GM23248 (cell line): ENCODE results near the gene NDST4. TPM values are rescaled to one million over a fixed set of nuclear protein-coding genes. Genes with fewer than 3 reads are reported as not detected.
"Not testable (repeated sequence)": the region's sequence is repeated elsewhere in the genome, so short reads cannot be mapped to it uniquely, and the experiment has no call there.

ENCODE experiments used
- DNase-seq: peaks from one replicate; pipeline ENCODE4 v3.0.0-alpha.2; 2015
- H2AFZ ChIP-seq: fragments of 200-600 bp; sonication (generic); 2 replicates; pipeline ENCODE4 v1.6.1; 2016; ENCODE audit warnings: antibody characterized with exemption
- H3F3A ChIP-seq: fragments of 200-600 bp; sonication (generic); 2 replicates; pipeline ENCODE4 v1.6.1; 2016; ENCODE audit warnings: mild to moderate bottlenecking, antibody characterized with exemption, mixed run types; ENCODE audit not compliant: insufficient read depth
- H3K27ac ChIP-seq: fragments of 200-600 bp; sonication (generic); 2 replicates; pipeline ENCODE4 v1.5.1; 2016; ENCODE audit warnings: mild to moderate bottlenecking
- H3K27me3 ChIP-seq: fragments of 200-600 bp; sonication (generic); replicated peaks from 2 replicates; pipeline ENCODE4 v1.6.1; 2016; ENCODE audit warnings: mild to moderate bottlenecking; ENCODE audit not compliant: insufficient read depth
- H3K36me3 ChIP-seq: fragments of 200-600 bp; sonication (generic); 2 replicates; pipeline ENCODE4 v1.6.1; 2016; ENCODE audit warnings: low read depth, mild to moderate bottlenecking
- H3K4me1 ChIP-seq: fragments of 200-600 bp; sonication (generic); 2 replicates; pipeline ENCODE4 v1.6.1; 2016; ENCODE audit warnings: mild to moderate bottlenecking; ENCODE audit not compliant: insufficient read depth
- H3K4me2 ChIP-seq: fragments of 200-600 bp; sonication (generic); one replicate; pipeline ENCODE4 v1.6.1; 2016; ENCODE audit warnings: mild to moderate bottlenecking; ENCODE audit not compliant: unreplicated experiment
- H3K4me3 ChIP-seq: fragments of 200-600 bp; sonication (generic); 2 replicates; pipeline ENCODE4 v1.5.1; 2016; ENCODE audit warnings: mild to moderate bottlenecking
- H3K79me2 ChIP-seq: fragments of 200-600 bp; sonication (generic); 2 replicates; pipeline ENCODE4 v1.6.1; 2016; ENCODE audit warnings: mild to moderate bottlenecking; ENCODE audit not compliant: insufficient read depth
- H3K9ac ChIP-seq: fragments of 200-600 bp; sonication (generic); 2 replicates; pipeline ENCODE4 v1.6.1; 2016; ENCODE audit warnings: mild to moderate bottlenecking
- H3K9me2 ChIP-seq: fragments of 200-600 bp; sonication (generic); 2 replicates; pipeline ENCODE4 v1.6.1; 2016; ENCODE audit warnings: mixed run types, mild to moderate bottlenecking, moderate library complexity; ENCODE audit not compliant: insufficient read depth
- H3K9me3 ChIP-seq: fragments of 200-600 bp; sonication (generic); one replicate; pipeline ENCODE4 v1.6.1; 2017; ENCODE audit warnings: low read depth
- H4K20me1 ChIP-seq: fragments of 200-600 bp; sonication (generic); 2 replicates; pipeline ENCODE4 v1.6.0; 2016; ENCODE audit not compliant: insufficient read depth
- EZH2 ChIP-seq: fragments of 200-600 bp; sonication (generic); IDR thresholded peaks from 2 replicates; pipeline ENCODE4 v1.6.1; 2018; ENCODE audit warnings: antibody characterized with exemption, mild to moderate bottlenecking; ENCODE audit not compliant: insufficient read depth, poor library complexity, severe bottlenecking
- EZH2phosphoT487 ChIP-seq: fragments of 200-600 bp; sonication (generic); IDR thresholded peaks from 2 replicates; pipeline ENCODE4 v1.6.1; 2018; ENCODE audit warnings: antibody characterized with exemption, moderate library complexity, mild to moderate bottlenecking, low read depth; ENCODE audit not compliant: insufficient read depth
- whole genome bisulfite sequencing, 2 experiments: methylation state at CpG; one replicate each; pipeline ENCODE4 v1.1.6; 2015 to 2017; ENCODE audit warnings: low lambda C conversion rate in 2 of 2, low coverage in 1 of 2; ENCODE audit errors: missing lambda C conversion rate in 2 of 2; 5-methylcytosine and 5-hydroxymethylcytosine counted together
- in situ Hi-C: fragments of 300-500 bp; cut with MboI; formaldehyde crosslinking; loops from 2 replicates; pipeline ENCODE4 v1.15.0; 2020
- polyA plus RNA-seq: library from polyadenylated mRNA; unstranded; fragments of >200 nt; fragmentation: Nextera tagmentation; extraction: Ambion mirVana; gene quantifications from 2 replicates; pipeline ENCODE4 v1.2.1, GENCODE V29; 2016
- total RNA-seq: library from RNA; depleted of rRNA; stranded (reverse); fragments of >200 nt; shearing (Covaris generic); gene quantifications from 2 replicates; pipeline ENCODE4 v1.2.3, GENCODE V29; 2014

The NDST4 gene
- total and polyA plus RNA-seq, 2 experiments from 2014 or later = not detected

GRCh38 chr4:114998316-114998715 lies 115.1 kb downstream of the NDST4 start:
- Histone ChIP-seq H3K27ac (no peak overlapping the region), H3K36me3 (no peaks in the 10 kb centered on the region), H3K79me2 (no peaks in the 10 kb centered on the region), H3K9ac (no peak overlapping the region), H3K9me2 (no peaks in the 10 kb centered on the region), H3K27me3 (no peaks in the 10 kb centered on the region), H3K4me1 (no peaks in the 10 kb centered on the region; the same call in 1 of the 2 replicates), H4K20me1 (no peaks in the 10 kb centered on the region), H2AFZ (no peak overlapping the region), H3K9me3 (no peaks in the 10 kb centered on the region), H3K4me3 (no peak overlapping the region), H3F3A (peaks cover 13% of the 10 kb centered on the region; the same call in 1 of the 2 replicates), H3K4me2 (peak overlapping the region; percentile 43)
- DNase-seq = peak; percentile 28
- in situ Hi-C loops = no loop called here
- TF ChIP-seq EZH2 (no peak), EZH2phosphoT487 (no peak)

GRCh38 chr4:114997576-114998247 lies 115.7 kb downstream of the NDST4 start:
- WGBS, 2 experiments = 7 to 11% methylated on average over 2 of the region's 2 CpGs
- no peaks in the 10 kb centered on the region for H3K9me2 ChIP-seq
- no peak for TF ChIP-seq EZH2phosphoT487
- TF ChIP-seq EZH2 = no peak
- no peaks in the 10 kb centered on the region for H3K79me2 ChIP-seq
- no peak overlapping the region for H2AFZ ChIP-seq
- no peak overlapping the region for H3K9ac ChIP-seq
- no peaks in the 10 kb centered on the region for H4K20me1 ChIP-seq
- H3F3A ChIP-seq = peaks cover 13% of the 10 kb centered on the region; the same call in 1 of the 2 replicates
- H3K27me3 ChIP-seq = no peaks in the 10 kb centered on the region
- H3K4me2 ChIP-seq = peak overlapping the region; percentile 43
- H3K27ac ChIP-seq = no peak overlapping the region
- no peak overlapping the region for H3K4me3 ChIP-seq
- no peaks in the 10 kb centered on the region for H3K36me3 ChIP-seq
- H3K4me1 ChIP-seq = no peaks in the 10 kb centered on the region; the same call in 1 of the 2 replicates
- in situ Hi-C loops = no loop called here
- DNase-seq = peak; percentile 32
- no peaks in the 10 kb centered on the region for H3K9me3 ChIP-seq

DNA sequence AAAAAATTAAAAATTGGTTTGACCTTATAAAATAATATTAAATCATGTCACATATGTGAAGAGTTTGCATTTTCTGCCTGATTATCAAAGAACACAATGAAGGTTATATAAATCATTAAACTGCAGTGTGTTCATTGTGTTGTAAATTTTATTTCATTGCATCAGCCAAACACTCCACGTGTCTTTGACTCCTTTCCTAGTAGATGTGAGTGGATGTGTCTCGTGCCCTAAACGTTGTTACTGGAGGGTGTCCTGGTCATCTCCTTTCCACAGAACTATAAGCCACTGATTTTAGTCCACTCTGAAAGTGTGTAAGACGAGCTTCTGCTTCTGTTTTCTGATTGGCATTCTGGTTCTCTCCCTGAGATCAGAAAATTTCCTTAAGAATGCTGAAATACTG lies 127.3 kb downstream of the NDST4 start:
- Histone ChIP-seq H3K4me3 (no peak overlapping the region), H2AFZ (peak overlapping the region; percentile 67; the same call in 1 of the 2 replicates)
- in situ Hi-C loops = no loop called here

DNA sequence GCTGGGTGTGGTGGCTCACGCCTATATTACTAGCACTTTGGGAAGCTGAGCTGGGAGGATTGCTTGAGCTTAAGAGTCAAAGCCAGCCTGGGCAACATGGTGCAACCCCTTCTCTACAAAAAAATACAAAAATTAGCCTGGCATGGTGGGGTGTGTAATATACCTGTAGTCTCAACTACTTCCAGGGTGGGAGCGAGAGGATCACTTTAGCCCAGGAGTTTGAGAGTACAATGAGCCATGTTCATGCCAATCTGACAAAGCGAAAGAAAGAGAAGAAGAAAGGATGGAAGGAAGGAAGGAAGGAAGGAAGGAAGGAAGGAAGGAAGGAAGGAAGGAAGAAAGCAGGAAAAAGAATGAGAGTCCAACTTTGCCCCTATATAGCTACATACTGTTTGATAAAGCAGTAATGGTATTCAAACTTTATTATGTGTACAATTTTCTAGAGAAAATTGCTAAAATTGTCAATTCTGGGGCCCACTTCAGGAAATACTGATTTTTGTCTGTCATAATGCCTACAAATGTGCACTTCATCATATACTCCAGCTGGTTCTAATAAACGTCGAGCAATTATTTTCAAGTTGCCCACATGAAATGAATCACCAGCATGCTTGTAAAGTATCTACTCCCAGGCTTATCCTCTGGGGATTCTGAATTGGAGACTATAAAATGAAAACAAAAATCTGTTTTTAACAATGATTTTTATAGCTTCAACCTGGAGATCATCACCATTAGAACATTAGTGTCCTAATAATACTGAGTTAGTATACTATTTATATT lies 132.3 kb downstream of the NDST4 start:
- Histone ChIP-seq H2AFZ (no peak overlapping the region), H3K9me3 (no peaks in the 10 kb centered on the region), H3K79me2 (no peaks in the 10 kb centered on the region), H3K9me2 (no peaks in the 10 kb centered on the region), H3K27ac (no peak overlapping the region), H3F3A (peaks cover 9% of the 10 kb centered on the region; the same call in 1 of the 2 replicates), H3K4me2 (peak overlapping the region; percentile 30), H3K27me3 (no peaks in the 10 kb centered on the region), H3K36me3 (no peaks in the 10 kb centered on the region), H3K4me3 (no peak overlapping the region), H3K4me1 (peaks cover 13% of the 10 kb centered on the region), H3K9ac (no peak overlapping the region), H4K20me1 (no peaks in the 10 kb centered on the region)
- TF ChIP-seq EZH2 (no peak), EZH2phosphoT487 (no peak)
- 48% methylated on average over 5 of the region's 5 CpGs for WGBS, 2 experiments
- DNase-seq = peak; percentile 88
- in situ Hi-C loops = no loop called here

More for the DNA sequence above, 127.3 kb downstream of the NDST4 start:
- H3K9ac ChIP-seq = no peak overlapping the region
- no peaks in the 10 kb centered on the region for H3K9me3 ChIP-seq
- no peaks in the 10 kb centered on the region for H3K36me3 ChIP-seq
- H4K20me1 ChIP-seq = no peaks in the 10 kb centered on the region
- no peaks in the 10 kb centered on the region for H3K27me3 ChIP-seq
- H3F3A ChIP-seq = peaks cover 8% of the 10 kb centered on the region; the same call in 1 of the 2 replicates
- no peaks in the 10 kb centered on the region for H3K9me2 ChIP-seq
- H3K4me1 ChIP-seq = peaks cover 9% of the 10 kb centered on the region
- TF ChIP-seq EZH2 (no peak), EZH2phosphoT487 (no peak)
- H3K79me2 ChIP-seq = no peaks in the 10 kb centered on the region
- H3K4me2 ChIP-seq = no peak overlapping the region
- 44 to 47% methylated on average over 4 of the region's 4 CpGs for WGBS, 2 experiments
- no peak for DNase-seq
- H3K27ac ChIP-seq = no peak overlapping the region

DNA sequence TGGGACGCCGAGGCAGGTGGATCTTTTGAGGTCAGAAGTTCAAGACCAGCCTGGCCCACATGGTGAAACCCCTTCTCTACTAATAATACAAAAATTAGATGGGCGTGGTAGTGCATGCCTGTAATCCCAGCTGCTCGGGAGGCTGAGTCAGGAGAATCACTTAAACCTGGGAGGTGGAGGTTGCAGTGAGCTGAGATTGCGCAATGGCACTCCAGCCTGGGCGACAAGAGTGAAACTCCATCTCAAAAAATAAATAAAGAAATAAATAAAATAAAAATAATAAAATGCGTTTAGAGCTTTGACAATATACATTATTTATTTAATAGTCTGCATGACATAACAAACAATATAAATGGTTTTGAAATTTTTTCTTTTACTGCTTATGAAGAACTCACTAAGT lies 133.0 kb downstream of the NDST4 start:
- H3K4me3 ChIP-seq, H3K27me3 ChIP-seq, H4K20me1 ChIP-seq, H3K4me2 ChIP-seq, H3K9ac ChIP-seq, in situ Hi-C loops, H3K36me3 ChIP-seq, DNase-seq, H3F3A ChIP-seq, H3K27ac ChIP-seq, H3K79me2 ChIP-seq, H3K9me3 ChIP-seq, H2AFZ ChIP-seq, H3K9me2 ChIP-seq: not testable (repeated sequence)
- WGBS, 2 experiments = 72 to 75% methylated on average over 7 of the region's 7 CpGs
- peaks cover 13% of the 10 kb centered on the region for H3K4me1 ChIP-seq
